ENCODE data around the gene ADARB2. TPM values are rescaled to one million over a fixed set of nuclear protein-coding genes. Genes with fewer than 3 reads are reported as not detected.

The ADARB2 gene
- total and polyA plus RNA-seq, 2 experiments from 2014 or later = 2.0 to 5.0 TPM

- TF ChIP-seq EZH2 (IDR thresholded peaks at IDR 0.05; ENCODE audit: low read depth, unreplicated experiment) = no peak
- no peak for TF ChIP-seq CREB1 (CRISPR knock-in tag; IDR thresholded peaks at IDR 0.05; ENCODE audit: low read depth)
- TF ChIP-seq, protein P1, sequence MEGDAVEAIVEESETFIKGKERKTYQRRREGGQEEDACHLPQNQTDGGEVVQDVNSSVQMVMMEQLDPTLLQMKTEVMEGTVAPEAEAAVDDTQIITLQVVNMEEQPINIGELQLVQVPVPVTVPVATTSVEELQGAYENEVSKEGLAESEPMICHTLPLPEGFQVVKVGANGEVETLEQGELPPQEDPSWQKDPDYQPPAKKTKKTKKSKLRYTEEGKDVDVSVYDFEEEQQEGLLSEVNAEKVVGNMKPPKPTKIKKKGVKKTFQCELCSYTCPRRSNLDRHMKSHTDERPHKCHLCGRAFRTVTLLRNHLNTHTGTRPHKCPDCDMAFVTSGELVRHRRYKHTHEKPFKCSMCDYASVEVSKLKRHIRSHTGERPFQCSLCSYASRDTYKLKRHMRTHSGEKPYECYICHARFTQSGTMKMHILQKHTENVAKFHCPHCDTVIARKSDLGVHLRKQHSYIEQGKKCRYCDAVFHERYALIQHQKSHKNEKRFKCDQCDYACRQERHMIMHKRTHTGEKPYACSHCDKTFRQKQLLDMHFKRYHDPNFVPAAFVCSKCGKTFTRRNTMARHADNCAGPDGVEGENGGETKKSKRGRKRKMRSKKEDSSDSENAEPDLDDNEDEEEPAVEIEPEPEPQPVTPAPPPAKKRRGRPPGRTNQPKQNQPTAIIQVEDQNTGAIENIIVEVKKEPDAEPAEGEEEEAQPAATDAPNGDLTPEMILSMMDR (conservative IDR thresholded peaks at IDR 0.05; ENCODE audit: low read depth in 2 of 2) = no peak
- no peak for TF ChIP-seq STAT1 (IDR thresholded peaks at IDR 0.05; ENCODE audit: unreplicated experiment)
- TF ChIP-seq ZNF114 (CRISPR knock-in tag; IDR thresholded peaks at IDR 0.05) = no peak
- TF ChIP-seq ZNF331 (CRISPR knock-in tag; IDR thresholded peaks at IDR 0.05; ENCODE audit: low read depth) = no peak
- TF ChIP-seq JUNB (IDR thresholded peaks at IDR 0.05; ENCODE audit: unreplicated experiment) = no peak
- no peak for TF ChIP-seq ETS1 (IDR thresholded peaks at IDR 0.05)
- TF ChIP-seq EZH2phosphoT487 (IDR thresholded peaks at IDR 0.05; ENCODE audit: unreplicated experiment) = no peak
- no peak for TF ChIP-seq REST (IDR thresholded peaks at IDR 0.05; ENCODE audit: unreplicated experiment)
- no peak for TF ChIP-seq POLR2AphosphoS5 (IDR thresholded peaks at IDR 0.05; ENCODE audit: low read depth)
Observed at GRCh38 chr10:1373287-1373686, 364.0 kb downstream of the ADARB2 start (continued).

DNA sequence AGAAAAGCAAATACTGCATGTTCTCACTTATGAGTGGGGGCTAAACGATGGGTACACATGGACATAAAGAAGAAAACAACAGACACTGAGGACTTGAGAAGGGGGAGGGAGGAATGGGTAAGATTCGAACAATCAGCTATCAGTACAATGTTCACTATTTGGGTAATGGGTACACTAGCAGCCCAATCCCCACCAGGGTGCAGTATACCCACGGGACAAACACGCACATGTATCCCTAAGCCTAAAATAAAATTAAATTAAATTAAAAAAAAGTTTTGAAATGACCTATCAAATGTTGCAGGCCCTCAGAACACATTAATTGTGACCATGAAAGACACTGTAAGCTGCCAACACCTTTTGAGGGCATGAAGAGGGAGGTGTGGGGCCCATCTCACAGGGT is 365.1 kb downstream of the ADARB2 start:
- peaks cover 5% of the 10 kb centered on the region for H3K4me1 ChIP-seq (ENCODE audit: insufficient read depth)
- H3K9me2 ChIP-seq (ENCODE audit: insufficient read depth) = no peaks in the 10 kb centered on the region
- H3F3A ChIP-seq (replicated peaks; ENCODE audit: low read depth) = peaks cover 9% of the 10 kb centered on the region; the same call in 1 of the 2 replicates
- no peaks in the 10 kb centered on the region for H3K36me3 ChIP-seq (ENCODE audit: insufficient read depth)
- no peak overlapping the region for H3K27ac Mint-ChIP-seq
- no peak overlapping the region for H3K4me3 ChIP-seq
- H3K4me1 Mint-ChIP-seq = peaks cover 20% of the 10 kb centered on the region
- no peak for TF ChIP-seq ZNF331 (CRISPR knock-in tag; IDR thresholded peaks at IDR 0.05; ENCODE audit: low read depth)
- TF ChIP-seq, protein P1 (conservative IDR thresholded peaks at IDR 0.05; ENCODE audit: low read depth in 2 of 2) = peak; percentile 39
- H3K79me2 ChIP-seq (replicated peaks; ENCODE audit: insufficient read depth) = no peaks in the 10 kb centered on the region
- H3K9me3 Mint-ChIP-seq = no peaks in the 10 kb centered on the region; the same call in 2 of the 3 replicates
- DNase-seq (ENCODE audit: low spot score) = no peak
- H2AFZ ChIP-seq = no peak overlapping the region
- no peaks in the 10 kb centered on the region; the same call in 2 of the 3 replicates for H3K36me3 Mint-ChIP-seq (ENCODE audit: low read depth)
- H3K27me3 Mint-ChIP-seq (ENCODE audit: insufficient read depth, low read depth, poor library complexity) = peaks cover 12% of the 10 kb centered on the region
- no peak overlapping the region for H3K4me3 Mint-ChIP-seq
- ATAC-seq = no peak
- H3K4me2 ChIP-seq = no peak overlapping the region
- no peaks in the 10 kb centered on the region for H4K20me1 ChIP-seq (replicated peaks; ENCODE audit: insufficient read depth)
- H3K27me3 ChIP-seq (ENCODE audit: insufficient read depth) = no peaks in the 10 kb centered on the region
- H3K27ac ChIP-seq (ENCODE audit: low read depth) = no peak overlapping the region
